ENCODE measurements around the gene HYAL1.

- no peak for TF ChIP-seq CTCF (IDR thresholded peaks at IDR 0.05)
- no peak for TF ChIP-seq POLR2A (IDR thresholded peaks at IDR 0.05)
Measured at GRCh38 chr3:50264383-50264963, 38.9 kb downstream of the HYAL1 start.

Data from esophagus squamous epithelium (tissue), 4 donors.